GM18870 (cell line): Measurements from ENCODE around the gene TRIM28.

Experiments used
- ATAC-seq: cut with Tn5 transposase; IDR thresholded peaks from one replicate; pipeline ENCODE4 v1.9.1; 2021; ENCODE audit warnings: moderate library complexity; ENCODE audit not compliant: unreplicated experiment

TRIM28 gene

GRCh38 chr19:58559275-58560006 is 15.6 kb downstream of the TRIM28 start:
- peak; percentile 2 for ATAC-seq

GRCh38 chr19:58560007-58560887 is 16.4 kb downstream of the TRIM28 start:
- ATAC-seq: no peak

GRCh38 chr19:58560921-58561320 is 17.1 kb downstream of the TRIM28 start:
- no peak for ATAC-seq

- ATAC-seq: no peak
These were observed 17.7 kb downstream of the TRIM28 start for GRCh38 chr19:58561373-58562121.

GRCh38 chr19:58562122-58563033 is 18.5 kb downstream of the TRIM28 start:
- ATAC-seq: no peak

- no peak for ATAC-seq
These were observed 19.2 kb downstream of the TRIM28 start for GRCh38 chr19:58563034-58563573.

- ATAC-seq: no peak
These were observed 20.0 kb downstream of the TRIM28 start for GRCh38 chr19:58563823-58564222.

- ATAC-seq: no peak
These were observed 23.1 kb downstream of the TRIM28 start for GRCh38 chr19:58566989-58567388.

- no peak for ATAC-seq
These were observed 24.7 kb downstream of the TRIM28 start for GRCh38 chr19:58568453-58569130.

- ATAC-seq: no peak
These were observed 25.5 kb downstream of the TRIM28 start for GRCh38 chr19:58569191-58569942.

GRCh38 chr19:58569943-58570670 is 26.2 kb downstream of the TRIM28 start:
- ATAC-seq: no peak

GRCh38 chr19:58570770-58571574 is 27.1 kb downstream of the TRIM28 start:
- ATAC-seq: no peak

GRCh38 chr19:58571575-58571947 is 27.7 kb downstream of the TRIM28 start:
- ATAC-seq: no peak

GRCh38 chr19:58572026-58572817 is 28.4 kb downstream of the TRIM28 start:
- ATAC-seq: no peak

GRCh38 chr19:58572818-58573657 is 29.2 kb downstream of the TRIM28 start, which contains the start of gene MZF1:
MZF1 (minus strand) TSS chr19:58573335; CDS start chr19:58571389, 1,946 bp downstream.
- peak; percentile 61 for ATAC-seq
